GM18517 (cell line): Measurements from ENCODE around the gene VPS50.
"Not testable (repeated sequence)": the region's sequence is repeated elsewhere in the genome, so short reads cannot be mapped to it uniquely, and the experiment has no call there.

Experiments used
- ATAC-seq: cut with Tn5 transposase; IDR thresholded peaks from one replicate; pipeline ENCODE4 v1.9.1; 2021; ENCODE audit warnings: mild to moderate bottlenecking, moderate library complexity; ENCODE audit not compliant: unreplicated experiment

Gene VPS50

GRCh38 chr7:93326291-93326690, 94.1 kb downstream of the VPS50 start:
- not testable (repeated sequence) for ATAC-seq

GRCh38 chr7:93327006-93327633, 95.0 kb downstream of the VPS50 start:
- no peak for ATAC-seq

GRCh38 chr7:93331706-93332105, 99.5 kb downstream of the VPS50 start:
- no peak for ATAC-seq

GRCh38 chr7:93332172-93332571, 100.0 kb downstream of the VPS50 start:
- no peak for ATAC-seq

GRCh38 chr7:93337052-93337451, 104.9 kb downstream of the VPS50 start:
- no peak for ATAC-seq

GRCh38 chr7:93342178-93342577, 110.0 kb downstream of the VPS50 start:
- ATAC-seq, result not testable (repeated sequence)

- ATAC-seq, result no peak
Measured at GRCh38 chr7:93350338-93350737, 118.2 kb downstream of the VPS50 start.

- ATAC-seq, result no peak
Measured at GRCh38 chr7:93352881-93353280, 120.7 kb downstream of the VPS50 start.

GRCh38 chr7:93354815-93355214, 122.6 kb downstream of the VPS50 start:
- ATAC-seq, result no peak

GRCh38 chr7:93359520-93360198, 127.5 kb downstream of the VPS50 start:
- no peak for ATAC-seq

GRCh38 chr7:93361853-93362252, 129.7 kb downstream of the VPS50 start:
- ATAC-seq, result no peak

- no peak for ATAC-seq
Measured at GRCh38 chr7:93364806-93365205, 132.6 kb downstream of the VPS50 start.

- no peak for ATAC-seq
Measured at GRCh38 chr7:93365341-93365740, 133.2 kb downstream of the VPS50 start.

- no peak for ATAC-seq
Measured at GRCh38 chr7:93366816-93367215, 134.7 kb downstream of the VPS50 start.

GRCh38 chr7:93367254-93367653, 135.1 kb downstream of the VPS50 start:
- ATAC-seq, result no peak

- ATAC-seq, result not testable (repeated sequence)
Measured at GRCh38 chr7:93370937-93371336, 138.8 kb downstream of the VPS50 start.

GRCh38 chr7:93373537-93373936, 141.4 kb downstream of the VPS50 start:
- ATAC-seq, result no peak

GRCh38 chr7:93374345-93374940, 142.3 kb downstream of the VPS50 start:
- ATAC-seq, result peak; percentile 86

- no peak for ATAC-seq
Measured at GRCh38 chr7:93375603-93376002, 143.4 kb downstream of the VPS50 start.

- peak; percentile 42 for ATAC-seq
Measured at GRCh38 chr7:93378131-93378760, 146.1 kb downstream of the VPS50 start.

- ATAC-seq, result no peak
Measured at GRCh38 chr7:93382362-93382761, 150.2 kb downstream of the VPS50 start.

- ATAC-seq, result no peak
Measured at GRCh38 chr7:93390660-93391059, 158.5 kb downstream of the VPS50 start.
